Astrocyte (in vitro differentiated cells and primary cell): ENCODE results near the gene LTA. TPM values are rescaled to one million over a fixed set of nuclear protein-coding genes. Genes with fewer than 3 reads are reported as not detected.

ENCODE experiments used
- DNase-seq: peaks from one replicate; pipeline ENCODE4 v3.0.0-alpha.2; 2010; ENCODE audit warnings: low read depth
- FAIRE-seq: peaks from 2 replicates; lab custom pipeline; 2011; peaks lifted over from hg19 to GRCh38; lab: Jason Lieb, UNC
- H2AFZ ChIP-seq: 2 replicates; pipeline ENCODE4 v1.6.0; 2012; ENCODE audit warnings: low read depth, low read length, inconsistent platforms
- H3K27ac ChIP-seq: 2 replicates; pipeline ENCODE4 v1.5.1; 2011; ENCODE audit warnings: low read depth, low read length, inconsistent platforms
- H3K27me3 ChIP-seq: 2 replicates; pipeline ENCODE4 v1.6.0; 2011; ENCODE audit warnings: low read length, inconsistent platforms; ENCODE audit not compliant: insufficient read depth
- H3K36me3 ChIP-seq: 2 replicates; pipeline ENCODE4 v1.5.1; 2011; ENCODE audit warnings: low read length, inconsistent platforms; ENCODE audit not compliant: insufficient read depth
- H3K4me1 ChIP-seq: 2 replicates; pipeline ENCODE4 v1.5.1; 2011; ENCODE audit warnings: low read length, inconsistent platforms; ENCODE audit not compliant: insufficient read depth
- H3K4me2 ChIP-seq: 2 replicates; pipeline ENCODE4 v1.6.0; 2012; ENCODE audit warnings: low read length, inconsistent platforms
- H3K4me3 ChIP-seq: 2 replicates; pipeline ENCODE4 v1.5.1; 2011; ENCODE audit warnings: low read depth, mild to moderate bottlenecking, low read length, inconsistent platforms; ENCODE audit not compliant: insufficient read depth
- H3K79me2 ChIP-seq: 2 replicates; pipeline ENCODE4 v1.6.0; 2012; ENCODE audit warnings: mild to moderate bottlenecking, low read length, inconsistent platforms; ENCODE audit not compliant: insufficient read depth
- H3K9ac ChIP-seq: 2 replicates; pipeline ENCODE4 v1.6.0; 2012; ENCODE audit warnings: mild to moderate bottlenecking, low read length, inconsistent platforms
- H3K9me3 ChIP-seq: 2 replicates; pipeline ENCODE4 v1.5.1; 2012; ENCODE audit warnings: low read depth, mild to moderate bottlenecking, low read length, inconsistent platforms; ENCODE audit not compliant: insufficient read depth
- H4K20me1 ChIP-seq: 2 replicates; pipeline ENCODE4 v1.6.0; 2012; ENCODE audit warnings: low read length, inconsistent platforms; ENCODE audit not compliant: insufficient read depth
- H3K27ac Mint-ChIP-seq: one replicate; pipeline ENCODE4 v1.8.0; 2021; ENCODE audit warnings: mild to moderate bottlenecking, mixed read lengths; ENCODE audit not compliant: unreplicated experiment
- H3K27me3 Mint-ChIP-seq: one replicate; pipeline ENCODE4 v1.8.0; 2021; ENCODE audit warnings: low read depth, mixed read lengths; ENCODE audit not compliant: unreplicated experiment
- H3K36me3 Mint-ChIP-seq: one replicate; pipeline ENCODE4 v1.8.0; 2021; ENCODE audit warnings: low read depth, mixed read lengths; ENCODE audit not compliant: unreplicated experiment
- H3K4me1 Mint-ChIP-seq: one replicate; pipeline ENCODE4 v1.8.0; 2021; ENCODE audit warnings: low read depth, mixed read lengths; ENCODE audit not compliant: unreplicated experiment
- H3K4me3 Mint-ChIP-seq: one replicate; pipeline ENCODE4 v1.8.0; 2021; ENCODE audit warnings: mild to moderate bottlenecking, moderate library complexity, mixed read lengths; ENCODE audit not compliant: unreplicated experiment
- H3K9me3 Mint-ChIP-seq: one replicate; pipeline ENCODE4 v1.8.0; 2021; ENCODE audit warnings: mild to moderate bottlenecking, mixed read lengths; ENCODE audit not compliant: unreplicated experiment
- CTCF ChIP-seq: IDR thresholded peaks from 2 replicates; pipeline ENCODE4 v1.5.1; 2011; ENCODE audit warnings: low read depth, mild to moderate bottlenecking, inconsistent platforms, low read length, moderate library complexity; ENCODE audit not compliant: insufficient read depth
- EZH2 ChIP-seq: IDR thresholded peaks from 2 replicates; pipeline ENCODE4 v1.6.1; 2012; ENCODE audit warnings: mild to moderate bottlenecking, low read length, inconsistent platforms; ENCODE audit not compliant: insufficient read depth
- total RNA-seq: library from RNA; stranded (reverse); gene quantifications from 2 replicates; pipeline ENCODE4 v1.2.1, GENCODE V29; 2021

LTA gene
- total RNA-seq, 1 donor from 2014 or later = not detected

- DNase-seq (no peak), FAIRE-seq (no peak)
- Histone ChIP-seq H4K20me1 (peaks cover 13% of the 10 kb centered on the region), H3K4me2 (no peak overlapping the region), H3K27ac (no peak overlapping the region), H3K9me3 (no peaks in the 10 kb centered on the region), H3K4me1 (peaks cover 34% of the 10 kb centered on the region), H3K27me3 (no peaks in the 10 kb centered on the region), H2AFZ (no peak overlapping the region), H3K79me2 (peaks cover 34% of the 10 kb centered on the region), H3K9ac (no peak overlapping the region), H3K36me3 (peaks cover 8% of the 10 kb centered on the region), H3K4me3 (no peak overlapping the region)
- Mint-ChIP-seq H3K4me1 (peaks cover 26% of the 10 kb centered on the region), H3K36me3 (peaks cover 22% of the 10 kb centered on the region), H3K4me3 (peak overlapping the region; percentile 94), H3K27ac (no peak overlapping the region), H3K27me3 (no peaks in the 10 kb centered on the region), H3K9me3 (no peaks in the 10 kb centered on the region)
- TF ChIP-seq EZH2 = no peak
- TF ChIP-seq CTCF = no peak
Observed at GRCh38 chr6:31544676-31545075, 27.4 kb upstream of the LTA start.

- Histone ChIP-seq H4K20me1 (peaks cover 7% of the 10 kb centered on the region), H3K36me3 (peaks cover 6% of the 10 kb centered on the region), H3K27ac (no peak overlapping the region), H3K4me1 (peaks cover 28% of the 10 kb centered on the region), H3K9ac (no peak overlapping the region), H3K79me2 (peaks cover 28% of the 10 kb centered on the region), H3K9me3 (no peaks in the 10 kb centered on the region), H3K4me2 (no peak overlapping the region), H3K4me3 (no peak overlapping the region), H2AFZ (no peak overlapping the region), H3K27me3 (no peaks in the 10 kb centered on the region)
- Mint-ChIP-seq H3K36me3 (peaks cover 18% of the 10 kb centered on the region), H3K4me1 (peaks cover 20% of the 10 kb centered on the region), H3K27me3 (no peaks in the 10 kb centered on the region), H3K27ac (no peak overlapping the region), H3K4me3 (peak overlapping the region; percentile 94), H3K9me3 (no peaks in the 10 kb centered on the region)
- DNase-seq (no peak), FAIRE-seq (no peak)
- TF ChIP-seq EZH2 (no peak), CTCF (no peak)
Observed at GRCh38 chr6:31545291-31545690, 26.8 kb upstream of the LTA start.

GRCh38 chr6:31546339-31546957, 25.6 kb upstream of the LTA start, which contains the start of gene ATP6V1G2:
Gene ATP6V1G2, minus strand, starts transcription at chr6:31546608. Its CDS starts 49 bp downstream, at chr6:31546559.
- DNase-seq (peak; percentile 81), FAIRE-seq (no peak)
- Histone ChIP-seq H3K79me2 (peaks cover 17% of the 10 kb centered on the region), H2AFZ (peak within 1 kb of the TSS; percentile 66), H3K4me3 (peak within 1 kb of the TSS; percentile 59), H3K9me3 (no peaks in the 10 kb centered on the region), H3K27me3 (no peaks in the 10 kb centered on the region), H3K27ac (peak within 1 kb of the TSS; percentile 78), H3K36me3 (peaks cover 6% of the 10 kb centered on the region), H3K4me2 (peak within 1 kb of the TSS; percentile 95), H3K4me1 (peaks cover 27% of the 10 kb centered on the region), H4K20me1 (no peaks in the 10 kb centered on the region), H3K9ac (peak within 1 kb of the TSS; percentile 87)
- Mint-ChIP-seq H3K27ac (peak within 1 kb of the TSS; percentile 87), H3K36me3 (peaks cover 9% of the 10 kb centered on the region), H3K27me3 (no peaks in the 10 kb centered on the region), H3K9me3 (no peaks in the 10 kb centered on the region), H3K4me1 (peaks cover 19% of the 10 kb centered on the region), H3K4me3 (peak within 1 kb of the TSS; percentile 94)
- TF ChIP-seq CTCF (peak; percentile 97), EZH2 (no peak)
